DLD1 (cell line): ENCODE measurements around the gene LILRB2.
"Not testable (repeated sequence)": the region's sequence is repeated elsewhere in the genome, so short reads cannot be mapped to it uniquely, and the experiment has no call there.

Source experiments
- in situ Hi-C: cut with HindIII; loops from 2 replicates; pipeline ENCODE4 v1.10.0; 2017; ENCODE audit warnings: low sequenced_read_pairs

The LILRB2 gene

DNA sequence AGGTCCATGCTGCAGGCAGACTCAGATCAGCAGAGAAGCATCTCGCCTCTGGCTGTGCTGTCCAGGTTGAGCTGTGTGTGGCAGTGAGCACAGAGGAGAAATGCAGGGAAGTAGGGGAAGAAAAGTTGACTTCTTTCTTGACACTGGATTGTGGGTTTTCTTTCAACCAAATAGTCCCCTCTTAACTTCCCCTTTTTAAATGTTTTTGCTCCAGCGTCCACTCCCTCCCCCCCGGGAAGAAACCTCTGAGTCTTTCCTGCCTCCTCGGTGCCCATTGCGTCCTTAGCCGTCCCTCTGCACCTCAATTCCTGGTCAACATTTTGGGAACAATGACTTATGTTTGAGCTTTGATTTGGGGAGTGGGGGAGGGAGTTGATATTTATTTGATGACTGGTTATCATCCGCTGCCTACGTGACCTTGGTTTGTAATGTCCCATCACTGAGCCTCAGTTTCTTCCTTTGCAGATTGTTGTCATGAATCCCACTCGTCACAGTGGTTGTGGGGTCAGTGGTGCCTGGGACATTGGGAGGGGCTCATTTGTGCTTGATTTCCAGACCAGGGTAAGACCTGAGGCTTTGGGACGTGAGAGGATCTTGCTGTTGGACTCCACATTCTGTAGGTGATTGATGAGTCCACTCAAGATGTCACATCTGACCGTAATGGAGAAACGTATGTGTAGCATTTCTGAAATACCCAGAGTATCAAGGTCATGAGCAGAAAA, at the start of gene LILRB2:
TSS of gene LILRB2 (minus strand) at position 104 of the 722 bp plus-strand sequence. CDS start 614 bp downstream, outside the sequence.
- in situ Hi-C loops: no loop called here

DNA sequence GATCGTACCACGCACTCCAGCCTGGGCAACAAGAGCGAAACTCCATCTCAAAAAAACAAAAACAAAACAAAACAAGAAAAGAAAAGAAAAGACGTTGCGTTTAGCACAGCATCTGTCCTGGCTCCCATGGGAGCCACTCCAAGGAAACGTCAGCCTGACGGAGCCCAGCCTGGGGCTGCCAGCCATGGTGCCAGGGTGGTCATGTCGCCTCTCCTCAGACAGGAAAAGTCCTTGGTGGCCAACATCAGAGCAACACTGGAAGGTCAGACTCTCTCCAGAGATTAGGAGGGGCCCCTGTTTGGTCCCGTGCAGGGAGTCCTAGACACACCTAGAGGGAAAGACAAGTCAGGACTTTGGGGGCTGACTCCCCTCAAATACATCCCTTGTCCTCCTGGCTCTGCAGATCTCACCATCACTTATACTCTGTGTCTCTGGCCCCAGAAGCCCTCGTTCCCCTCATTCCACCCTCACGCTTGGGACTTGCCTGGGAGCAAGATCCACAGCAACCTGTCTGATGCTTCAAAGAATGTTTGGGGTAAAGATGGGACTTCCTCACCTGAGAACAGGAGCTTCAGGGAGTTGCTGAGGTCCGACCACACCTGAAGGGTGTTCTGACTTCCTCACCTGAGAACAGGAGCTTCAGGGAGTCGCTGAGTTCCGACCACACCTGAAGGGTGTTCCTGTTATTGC, 48.7 kb upstream of the LILRB2 start:
- in situ Hi-C loops: no loop called here

DNA sequence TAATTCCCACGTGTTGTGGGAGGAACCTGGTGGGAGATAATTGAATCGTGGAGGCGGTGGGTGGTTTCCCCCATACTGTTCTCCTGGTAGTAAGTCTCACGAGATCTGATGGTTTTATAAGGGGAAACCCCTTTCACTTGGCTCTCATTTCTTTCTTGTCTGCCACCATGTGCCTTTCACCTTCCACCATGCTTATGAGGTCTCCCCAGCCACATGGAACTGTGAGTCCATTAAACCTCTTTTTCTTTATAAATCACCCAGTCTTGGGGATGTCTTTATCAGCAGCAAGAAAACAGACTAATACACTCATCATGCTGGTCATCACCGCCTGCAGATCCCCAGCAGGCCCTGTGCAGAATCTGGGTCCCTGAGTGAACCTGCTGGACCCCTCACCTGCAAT, 47.9 kb upstream of the LILRB2 start:
- in situ Hi-C loops: not testable (repeated sequence)

DNA sequence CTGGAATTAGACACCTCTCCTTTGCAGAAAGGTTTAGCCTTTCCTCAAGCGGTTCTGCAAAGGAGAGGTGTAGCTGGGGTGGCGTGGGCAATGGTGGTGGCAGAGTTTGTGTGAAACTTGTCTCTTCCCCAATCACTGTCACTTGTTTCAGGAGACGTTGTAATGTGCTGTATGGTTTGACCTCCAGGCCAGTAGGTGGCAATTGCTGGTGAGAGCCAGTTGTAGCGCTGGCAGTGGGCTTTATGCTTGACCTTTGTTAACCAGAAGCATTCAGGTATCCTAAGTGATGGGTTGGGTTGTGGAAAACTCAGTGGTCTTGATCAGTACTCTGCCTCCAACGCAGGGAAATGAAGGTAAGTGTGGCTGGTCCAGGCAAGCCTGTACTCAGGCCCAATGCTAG, 44.7 kb upstream of the LILRB2 start:
- in situ Hi-C loops: no loop called here

DNA sequence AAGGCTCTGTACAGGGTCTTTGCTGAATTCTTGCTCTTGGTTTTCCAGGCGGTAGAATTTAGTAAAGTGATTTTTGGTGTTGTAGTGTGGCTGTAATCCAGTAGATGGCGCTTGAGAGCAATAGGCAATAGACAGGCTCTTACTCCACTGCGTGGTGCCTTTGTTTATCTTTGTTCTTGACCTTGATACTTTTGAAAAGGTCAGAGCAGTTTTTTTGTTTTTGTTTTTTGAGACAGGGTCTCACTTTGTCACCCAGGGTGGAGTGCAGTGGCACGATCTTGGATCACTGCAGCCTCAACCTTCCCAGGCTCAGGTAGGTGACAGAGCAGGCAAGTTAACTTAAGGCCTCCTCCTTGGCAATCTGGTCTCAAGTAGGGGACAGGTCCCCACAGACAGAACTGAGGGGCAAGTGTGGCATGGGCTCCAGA, 44.3 kb upstream of the LILRB2 start:
- in situ Hi-C loops: no loop called here

DNA sequence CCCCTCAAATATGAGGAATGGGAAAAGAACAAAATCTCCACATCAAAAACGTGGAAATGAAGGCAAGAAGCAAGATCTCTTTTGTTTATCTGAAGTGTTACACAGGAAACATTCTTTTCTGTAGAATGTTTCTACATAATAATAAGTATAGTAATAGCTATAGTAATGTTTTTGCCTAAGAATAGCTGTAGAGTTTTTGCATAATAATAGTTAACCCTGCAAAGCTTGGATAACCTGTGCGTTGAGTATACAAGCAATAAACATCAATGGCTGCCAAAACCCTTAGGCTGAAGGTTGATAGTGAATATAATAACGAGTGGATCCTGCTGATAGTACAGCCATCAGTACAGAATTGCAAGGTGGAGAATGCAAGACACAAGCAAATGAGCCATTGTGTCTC, 43.2 kb upstream of the LILRB2 start:
- in situ Hi-C loops: no loop called here

DNA sequence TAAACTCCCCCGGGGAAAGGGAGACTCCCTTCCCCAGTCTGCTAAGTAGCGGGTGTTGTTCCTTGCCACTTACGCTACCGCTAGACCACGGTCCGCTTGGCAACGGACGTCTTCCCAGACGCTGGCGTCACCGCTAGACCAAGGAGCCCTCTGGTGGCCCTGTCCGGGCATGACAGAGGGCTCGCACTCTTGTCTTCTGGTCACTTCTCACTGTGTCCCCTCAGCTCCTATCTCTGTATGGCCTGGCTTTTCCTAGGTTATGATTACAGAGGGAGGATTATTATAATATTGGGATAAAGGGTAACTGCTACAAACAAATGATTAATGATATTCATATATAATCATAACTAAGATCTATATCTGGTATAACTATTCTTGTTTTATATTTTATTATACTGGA, 42.0 kb upstream of the LILRB2 start:
- in situ Hi-C loops: not testable (repeated sequence)

DNA sequence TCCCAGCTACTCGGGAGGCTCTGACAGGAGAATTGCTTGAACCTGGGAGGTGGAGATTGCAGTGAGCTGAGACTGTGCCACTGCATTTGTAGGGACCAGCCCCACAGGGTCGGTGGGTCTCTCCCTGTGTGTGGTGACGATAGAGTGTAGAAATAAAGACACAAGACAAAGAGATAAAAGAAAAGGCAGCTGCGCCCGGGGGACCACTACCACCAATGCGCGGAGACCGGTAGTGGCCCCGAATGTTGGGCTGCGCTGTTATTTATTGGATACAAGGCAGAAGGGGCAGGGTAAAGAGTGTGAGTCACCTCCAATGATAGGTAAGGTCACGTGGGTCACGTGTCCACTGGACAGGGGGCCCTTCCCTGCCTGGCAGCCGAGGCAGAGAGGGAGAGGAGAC, 41.4 kb upstream of the LILRB2 start:
- in situ Hi-C loops: not testable (repeated sequence)

DNA sequence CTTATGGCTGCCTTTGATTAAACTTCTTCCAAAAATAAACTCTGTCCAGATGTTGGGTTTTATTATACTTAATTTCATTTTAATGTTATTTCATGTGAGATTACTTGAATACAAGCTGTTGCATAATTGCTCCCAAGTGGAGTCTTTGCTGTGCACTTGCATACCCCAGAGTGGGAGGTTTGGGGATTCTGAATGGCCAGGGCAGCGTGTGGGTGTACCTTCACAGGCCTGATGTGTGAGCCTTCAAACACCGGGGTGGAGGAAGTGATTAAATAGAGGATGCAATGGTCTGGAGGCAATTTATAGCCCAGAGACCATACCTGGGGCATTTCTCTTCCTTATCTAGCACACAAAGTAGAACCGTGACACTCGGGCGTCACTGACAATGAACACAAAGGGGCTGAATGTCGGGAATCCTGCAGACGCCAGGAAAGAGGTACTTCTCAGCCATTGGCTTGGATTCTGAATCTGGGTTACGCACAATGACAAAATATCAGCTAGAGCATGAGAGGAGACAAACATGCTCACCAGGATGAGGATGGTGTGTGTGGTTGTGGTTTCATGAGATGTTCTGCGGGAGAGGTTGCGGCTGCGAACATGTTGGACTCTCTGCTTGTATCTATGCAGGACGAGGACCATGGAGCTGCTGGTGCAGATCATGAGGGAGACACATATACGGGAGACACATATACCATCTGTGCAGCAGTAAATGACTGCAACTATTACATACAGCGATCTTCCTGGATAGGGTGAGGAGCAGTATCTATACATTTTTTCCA, 39.2 kb upstream of the LILRB2 start:
- in situ Hi-C loops: no loop called here

DNA sequence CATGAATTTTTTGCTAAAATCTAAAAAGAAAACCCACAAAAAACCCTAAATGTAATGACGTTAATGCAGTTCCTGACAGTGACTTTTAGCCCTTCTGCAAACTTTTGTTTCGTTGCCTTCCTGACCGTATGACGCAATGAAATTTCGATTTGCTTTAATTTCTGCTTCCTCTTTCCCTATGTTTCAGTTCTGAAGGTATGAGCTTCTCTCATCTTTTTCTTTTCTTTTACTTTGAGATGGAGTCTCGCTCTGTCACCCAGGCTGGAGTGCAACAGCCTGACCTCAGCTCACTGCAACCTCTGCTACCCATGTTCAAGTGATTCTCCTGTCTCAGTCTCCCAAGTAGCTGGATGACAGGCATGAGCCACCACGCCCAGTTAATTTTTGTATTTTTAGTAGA, 38.1 kb upstream of the LILRB2 start:
- in situ Hi-C loops: no loop called here

DNA sequence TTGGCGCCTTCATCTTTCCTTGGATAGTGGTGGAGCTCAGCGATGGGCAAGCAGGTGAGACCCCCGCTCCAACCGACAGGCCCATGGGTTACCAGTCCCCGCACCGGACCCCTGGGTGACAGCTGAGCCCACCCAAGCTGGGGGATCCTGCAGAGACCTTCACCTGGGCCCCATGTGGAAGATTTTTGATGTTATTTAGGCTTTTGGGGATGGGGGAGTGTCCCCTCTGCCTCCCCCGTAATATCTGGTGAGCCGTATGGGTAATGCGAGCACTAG, 37.0 kb upstream of the LILRB2 start:
- in situ Hi-C loops: no loop called here

DNA sequence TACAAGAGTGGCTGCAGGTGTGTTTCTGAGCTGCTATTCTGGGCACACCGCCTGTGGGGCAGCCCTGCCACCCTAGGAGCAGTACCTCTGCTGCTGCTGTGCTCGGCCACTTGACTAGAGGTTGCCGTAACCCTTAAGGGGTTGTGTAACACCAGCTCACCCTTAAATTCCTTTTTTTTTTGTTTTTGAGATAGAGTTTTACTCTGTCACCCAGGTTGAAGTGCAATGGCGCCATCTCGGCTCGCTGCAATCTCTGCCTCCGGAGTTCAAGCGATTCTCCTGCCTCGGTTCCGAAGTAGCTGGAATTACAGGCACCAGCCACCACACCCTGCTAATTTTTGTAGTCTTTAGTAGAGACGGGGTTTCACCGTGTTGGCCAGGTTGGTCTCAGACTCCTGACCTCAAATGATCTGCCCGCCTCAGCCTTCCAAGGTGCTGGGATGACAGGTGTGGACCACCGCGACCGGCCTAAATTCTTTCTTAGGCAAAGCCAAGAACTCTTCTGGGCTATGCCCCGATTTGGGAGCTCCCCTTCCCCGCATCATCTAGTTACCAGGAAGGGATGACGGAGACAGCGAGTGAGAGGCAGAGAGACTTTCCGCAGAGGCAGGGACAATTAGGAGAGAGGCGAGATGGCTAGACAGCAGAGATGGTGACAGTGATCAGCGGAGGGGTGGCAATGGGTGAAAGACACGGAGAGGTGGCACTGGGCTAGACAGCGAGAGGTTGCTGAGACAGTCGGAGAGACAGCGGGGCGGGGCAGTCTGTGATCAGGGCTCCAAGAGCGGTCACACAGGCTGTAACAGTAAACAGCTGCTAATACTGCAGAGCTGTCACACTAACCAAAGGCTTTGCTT, 36.4 kb upstream of the LILRB2 start:
- in situ Hi-C loops: no loop called here

DNA sequence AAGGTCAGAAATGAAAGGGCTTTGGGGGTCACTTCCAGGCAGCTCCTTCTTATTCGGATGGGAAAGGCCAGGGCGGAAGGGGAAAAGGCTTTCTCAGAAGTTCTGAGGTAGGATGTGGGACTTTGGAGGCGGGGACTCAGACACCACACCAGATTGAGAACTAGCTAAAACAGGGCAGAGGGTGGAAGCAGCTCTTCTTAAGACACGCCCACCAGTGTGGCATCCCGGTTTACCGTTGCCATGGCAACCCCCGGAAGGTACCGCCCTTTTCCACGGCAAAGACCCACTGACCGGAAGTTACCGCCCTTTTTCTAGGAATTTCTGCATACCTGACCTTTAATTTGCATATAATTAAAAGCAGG, 35.8 kb upstream of the LILRB2 start:
- in situ Hi-C loops: no loop called here

DNA sequence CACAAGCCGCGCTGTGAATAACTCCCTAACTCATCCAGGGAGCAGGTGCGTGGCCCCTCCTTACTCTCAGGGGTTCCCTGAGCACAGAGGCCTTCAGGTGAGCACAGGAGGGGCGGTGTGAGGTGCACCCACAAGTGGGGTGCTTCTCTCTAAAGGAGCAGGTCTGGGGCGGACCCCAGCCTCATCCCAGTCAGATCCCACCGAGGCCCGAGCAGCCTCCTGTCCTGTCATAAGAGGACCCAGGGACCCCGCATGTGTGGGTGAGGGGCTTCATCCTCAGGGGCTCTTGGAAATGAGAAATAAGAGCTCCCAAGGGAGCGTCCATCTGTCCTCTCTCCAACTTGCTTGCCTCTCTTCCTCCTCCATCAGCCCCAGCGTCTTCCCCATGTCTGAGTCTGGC, 35.0 kb upstream of the LILRB2 start:
- in situ Hi-C loops: no loop called here

DNA sequence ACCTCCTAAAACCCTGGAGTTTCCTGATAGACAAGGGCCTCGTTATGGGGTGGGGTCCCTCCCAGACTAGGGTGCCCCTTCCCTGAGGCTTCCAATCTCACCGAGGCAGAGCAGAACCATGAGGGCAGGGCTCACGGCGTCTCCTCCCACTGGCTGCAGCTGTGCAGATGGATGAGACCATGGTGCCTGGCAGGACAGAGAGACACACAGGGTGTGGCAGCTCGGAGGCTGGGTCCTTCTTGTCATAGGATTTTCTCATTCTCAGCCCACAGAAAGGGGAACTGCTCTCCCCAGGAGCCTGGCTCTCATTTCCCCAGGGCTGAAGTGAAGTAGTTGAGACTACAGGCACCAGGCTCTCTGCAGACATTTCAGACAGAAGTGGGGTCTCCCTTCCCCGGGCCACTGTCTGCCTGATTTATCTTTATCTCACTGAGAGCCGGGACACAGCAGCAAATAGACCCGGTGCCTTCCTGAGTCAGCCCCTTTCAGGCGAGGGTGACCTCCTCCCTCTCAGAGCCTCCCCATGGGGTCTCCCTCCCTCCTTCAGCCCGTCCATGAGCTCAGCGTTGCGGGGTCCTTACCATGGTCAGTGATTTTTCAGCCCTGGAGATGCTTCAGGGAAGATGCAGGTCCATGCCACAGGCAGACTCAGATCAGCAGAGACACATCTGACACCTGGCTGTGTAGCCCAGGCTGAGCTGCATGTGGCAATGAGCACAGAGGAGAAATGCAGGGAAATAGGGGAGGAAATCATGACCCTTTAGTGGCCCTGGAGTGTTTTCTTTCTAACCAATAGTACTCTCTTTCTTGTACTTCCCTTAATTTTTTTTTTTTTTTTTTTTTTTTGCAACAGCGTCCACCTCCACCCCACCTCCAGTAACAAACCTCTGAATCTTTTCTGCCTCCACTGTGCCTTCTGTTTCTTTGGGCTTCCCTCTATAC, 31.8 kb upstream of the LILRB2 start, which contains the start of gene LILRA5:
TSS of gene LILRA5 (minus strand) at position 731 of the 942 bp plus-strand sequence. CDS start at position 584, 147 bp downstream.
- in situ Hi-C loops: no loop called here

DNA sequence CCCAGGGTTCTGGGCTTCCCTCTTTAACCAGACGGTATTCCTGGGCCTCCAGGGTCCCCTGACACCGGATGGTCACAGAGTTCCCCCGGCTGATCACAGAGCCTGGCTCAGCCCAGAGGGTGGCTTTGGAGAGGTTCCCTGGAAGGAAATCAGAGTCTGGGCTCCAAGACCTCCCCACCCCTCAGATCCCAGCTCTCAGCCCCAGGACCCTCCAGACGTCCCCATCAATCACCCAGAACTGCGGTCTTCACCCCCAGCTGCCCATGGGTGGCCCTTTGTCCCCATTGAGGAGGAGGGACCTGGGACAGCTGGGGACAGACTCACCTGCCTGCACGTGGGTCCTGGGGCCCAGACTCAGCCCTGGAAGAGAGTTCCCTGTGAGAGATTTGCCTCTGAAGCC, 31.1 kb upstream of the LILRB2 start:
- in situ Hi-C loops: no loop called here

DNA sequence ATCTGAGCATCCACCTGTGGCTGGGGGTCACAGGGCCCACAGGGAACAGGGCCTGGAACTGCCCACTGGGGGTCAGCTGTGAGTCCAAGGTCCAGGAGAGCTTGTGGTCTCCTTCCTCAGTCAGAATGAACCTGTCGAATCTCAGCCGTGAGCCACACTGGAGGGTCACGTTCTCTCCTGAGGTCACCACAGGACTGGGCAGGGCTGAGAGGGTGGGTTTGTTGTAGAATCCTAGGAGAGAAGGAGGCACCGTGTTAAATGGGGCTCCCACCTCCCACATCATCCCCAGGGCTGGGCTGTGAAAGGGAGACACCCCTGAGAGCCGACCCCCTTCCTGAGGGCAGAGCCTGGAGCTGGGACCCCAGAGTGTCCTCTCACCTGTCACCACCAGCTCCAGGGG, 30.6 kb upstream of the LILRB2 start:
- in situ Hi-C loops: no loop called here

DNA sequence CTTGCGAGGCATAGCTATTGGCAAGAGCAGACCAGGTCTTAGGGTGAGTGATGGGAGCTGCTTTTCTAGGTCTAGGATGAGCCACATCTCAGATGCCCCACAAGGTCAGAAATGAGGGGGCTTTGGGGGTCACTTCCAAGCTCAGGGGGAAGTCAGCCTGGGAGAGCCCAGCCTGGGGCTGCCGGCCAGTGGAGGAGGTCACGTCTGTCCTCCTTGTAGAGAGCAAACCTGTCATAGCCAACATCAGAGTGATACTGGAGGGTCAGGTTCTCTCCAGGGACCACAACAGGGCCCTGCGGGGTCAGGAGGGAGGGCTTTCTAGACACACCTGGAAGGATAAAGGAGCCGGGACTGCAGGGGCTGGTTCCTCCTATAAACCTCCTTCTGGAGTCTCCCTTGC, 29.6 kb upstream of the LILRB2 start:
- in situ Hi-C loops: no loop called here

DNA sequence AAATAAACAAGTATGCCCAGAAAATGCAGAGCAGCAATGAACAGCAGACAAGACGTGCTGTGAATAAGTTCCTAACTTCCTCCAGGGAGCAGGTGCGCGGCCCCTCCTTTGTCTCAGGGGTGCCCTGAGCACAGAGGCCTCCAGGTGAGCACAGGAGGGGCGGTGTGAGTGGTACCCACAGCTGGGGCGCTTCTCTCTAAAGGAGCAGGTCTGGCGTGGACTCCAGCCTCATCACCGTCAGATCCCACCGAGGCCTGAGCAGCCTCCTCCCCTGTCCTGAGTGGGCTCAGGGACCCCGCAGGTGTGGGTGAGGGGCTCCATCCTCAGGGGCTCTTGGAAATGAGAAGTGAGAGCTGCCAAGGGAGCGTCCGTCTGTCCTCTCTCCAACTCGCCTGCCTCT, 28.9 kb upstream of the LILRB2 start:
- in situ Hi-C loops: no loop called here
